T-helper 2 cell treated with Interferon-gamma antibody and Interleukin-4, amounts not matched to agents 5 μg/mL and 100 μg/mL, for 36 hours (primary cell): ENCODE data around the gene ITIH4.

Experiments used
- DNase-seq: peaks from one replicate; pipeline ENCODE4 v3.0.0; 2021; ENCODE audit warnings: low spot score
- H3K27ac Mint-ChIP-seq: one replicate; pipeline ENCODE4 v1.8.0; 2021; ENCODE audit warnings: mild to moderate bottlenecking, mixed read lengths
- H3K27me3 Mint-ChIP-seq: one replicate; pipeline ENCODE4 v1.8.0; 2021; ENCODE audit warnings: low read depth, mixed read lengths
- H3K36me3 Mint-ChIP-seq: one replicate; pipeline ENCODE4 v1.8.0; 2021; ENCODE audit warnings: low read depth, mixed read lengths
- H3K4me1 Mint-ChIP-seq: one replicate; pipeline ENCODE4 v1.8.0; 2021; ENCODE audit warnings: low read depth, mixed read lengths
- H3K4me3 Mint-ChIP-seq: one replicate; pipeline ENCODE4 v1.8.0; 2022; ENCODE audit warnings: mild to moderate bottlenecking, moderate library complexity, mixed read lengths
- H3K9me3 Mint-ChIP-seq: one replicate; pipeline ENCODE4 v1.8.0; 2021; ENCODE audit warnings: mixed read lengths

The ITIH4 gene

GRCh38 chr3:52859686-52860423 is 29.4 kb upstream of the ITIH4 start:
- Mint-ChIP-seq H3K36me3 (peaks cover 11% of the 10 kb centered on the region), H3K9me3 (no peaks in the 10 kb centered on the region), H3K4me1 (no peaks in the 10 kb centered on the region), H3K4me3 (no peak overlapping the region), H3K27me3 (no peaks in the 10 kb centered on the region), H3K27ac (no peak overlapping the region)
- DNase-seq: no peak

- H3K36me3 Mint-ChIP-seq: peaks cover 4% of the 10 kb centered on the region
- no peak overlapping the region for H3K4me3 Mint-ChIP-seq
- no peaks in the 10 kb centered on the region for H3K4me1 Mint-ChIP-seq
- H3K9me3 Mint-ChIP-seq: no peaks in the 10 kb centered on the region
- H3K27ac Mint-ChIP-seq: no peak overlapping the region
- DNase-seq: no peak
- no peaks in the 10 kb centered on the region for H3K27me3 Mint-ChIP-seq
Measured at GRCh38 chr3:52857864-52858263, 27.4 kb upstream of the ITIH4 start.

GRCh38 chr3:52857133-52857532 is 26.7 kb upstream of the ITIH4 start:
- no peaks in the 10 kb centered on the region for H3K36me3 Mint-ChIP-seq

GRCh38 chr3:52856666-52857065 is 26.2 kb upstream of the ITIH4 start:
- no peak overlapping the region for H3K4me3 Mint-ChIP-seq
- H3K9me3 Mint-ChIP-seq: no peaks in the 10 kb centered on the region
- H3K27ac Mint-ChIP-seq: no peak overlapping the region
- DNase-seq: no peak
- H3K36me3 Mint-ChIP-seq: no peaks in the 10 kb centered on the region
- H3K4me1 Mint-ChIP-seq: no peaks in the 10 kb centered on the region
- H3K27me3 Mint-ChIP-seq: no peaks in the 10 kb centered on the region

More at GRCh38 chr3:52857133-52857532, 26.7 kb upstream of the ITIH4 start:
- no peak overlapping the region for H3K27ac Mint-ChIP-seq
- no peaks in the 10 kb centered on the region for H3K9me3 Mint-ChIP-seq
- H3K4me1 Mint-ChIP-seq: no peaks in the 10 kb centered on the region
- no peak for DNase-seq
- H3K27me3 Mint-ChIP-seq: no peaks in the 10 kb centered on the region
- no peak overlapping the region for H3K4me3 Mint-ChIP-seq

- Mint-ChIP-seq H3K27me3 (no peaks in the 10 kb centered on the region), H3K27ac (no peak overlapping the region), H3K36me3 (no peaks in the 10 kb centered on the region), H3K4me1 (no peaks in the 10 kb centered on the region), H3K4me3 (no peak overlapping the region), H3K9me3 (no peaks in the 10 kb centered on the region)
- no peak for DNase-seq
Measured at GRCh38 chr3:52854013-52854412, 23.5 kb upstream of the ITIH4 start.

GRCh38 chr3:52852419-52852818 is 21.9 kb upstream of the ITIH4 start:
- Mint-ChIP-seq H3K36me3 (peaks cover 2% of the 10 kb centered on the region), H3K4me3 (no peak overlapping the region), H3K27me3 (no peaks in the 10 kb centered on the region), H3K9me3 (no peaks in the 10 kb centered on the region), H3K27ac (no peak overlapping the region), H3K4me1 (no peaks in the 10 kb centered on the region)
- DNase-seq: no peak

GRCh38 chr3:52851348-52851747 is 20.9 kb upstream of the ITIH4 start:
- H3K27me3 Mint-ChIP-seq: no peaks in the 10 kb centered on the region
- no peak overlapping the region for H3K27ac Mint-ChIP-seq
- peaks cover 2% of the 10 kb centered on the region for H3K36me3 Mint-ChIP-seq
- no peak overlapping the region for H3K4me3 Mint-ChIP-seq
- no peak for DNase-seq
- H3K9me3 Mint-ChIP-seq: no peaks in the 10 kb centered on the region
- peaks cover 4% of the 10 kb centered on the region for H3K4me1 Mint-ChIP-seq

GRCh38 chr3:52849656-52850055 is 19.2 kb upstream of the ITIH4 start:
- H3K4me1 Mint-ChIP-seq: peaks cover 4% of the 10 kb centered on the region
- no peaks in the 10 kb centered on the region for H3K27me3 Mint-ChIP-seq
- H3K9me3 Mint-ChIP-seq: no peaks in the 10 kb centered on the region
- DNase-seq: no peak
- no peak overlapping the region for H3K4me3 Mint-ChIP-seq
- no peak overlapping the region for H3K27ac Mint-ChIP-seq
- peaks cover 2% of the 10 kb centered on the region for H3K36me3 Mint-ChIP-seq

- Mint-ChIP-seq H3K9me3 (no peaks in the 10 kb centered on the region), H3K36me3 (peaks cover 2% of the 10 kb centered on the region), H3K4me1 (peaks cover 4% of the 10 kb centered on the region), H3K27ac (no peak overlapping the region), H3K27me3 (no peaks in the 10 kb centered on the region), H3K4me3 (no peak overlapping the region)
- no peak for DNase-seq
Measured at GRCh38 chr3:52848617-52849016, 18.1 kb upstream of the ITIH4 start.

- H3K9me3 Mint-ChIP-seq: no peaks in the 10 kb centered on the region
- no peak overlapping the region for H3K27ac Mint-ChIP-seq
- DNase-seq: no peak
- H3K36me3 Mint-ChIP-seq: peaks cover 2% of the 10 kb centered on the region
- no peak overlapping the region for H3K4me3 Mint-ChIP-seq
- peaks cover 4% of the 10 kb centered on the region for H3K4me1 Mint-ChIP-seq
- no peaks in the 10 kb centered on the region for H3K27me3 Mint-ChIP-seq
Measured at GRCh38 chr3:52847726-52848125, 17.3 kb upstream of the ITIH4 start.

GRCh38 chr3:52847241-52847640 is 16.8 kb upstream of the ITIH4 start:
- no peak for DNase-seq
- Mint-ChIP-seq H3K4me1 (peaks cover 4% of the 10 kb centered on the region), H3K27me3 (no peaks in the 10 kb centered on the region), H3K9me3 (no peaks in the 10 kb centered on the region), H3K36me3 (peaks cover 2% of the 10 kb centered on the region), H3K27ac (no peak overlapping the region), H3K4me3 (no peak overlapping the region)

- H3K27me3 Mint-ChIP-seq: no peaks in the 10 kb centered on the region
- peaks cover 4% of the 10 kb centered on the region for H3K36me3 Mint-ChIP-seq
- peaks cover 4% of the 10 kb centered on the region for H3K4me1 Mint-ChIP-seq
- no peak for DNase-seq
- H3K9me3 Mint-ChIP-seq: no peaks in the 10 kb centered on the region
- no peak overlapping the region for H3K4me3 Mint-ChIP-seq
- no peak overlapping the region for H3K27ac Mint-ChIP-seq
Measured at GRCh38 chr3:52846432-52846965, 16.0 kb upstream of the ITIH4 start.

GRCh38 chr3:52845691-52846431 is 15.4 kb upstream of the ITIH4 start:
- Mint-ChIP-seq H3K27me3 (no peaks in the 10 kb centered on the region), H3K4me3 (no peak overlapping the region), H3K4me1 (peaks cover 4% of the 10 kb centered on the region), H3K27ac (no peak overlapping the region), H3K9me3 (no peaks in the 10 kb centered on the region), H3K36me3 (peaks cover 4% of the 10 kb centered on the region)
- DNase-seq: no peak

GRCh38 chr3:52845157-52845556 is 14.7 kb upstream of the ITIH4 start:
- Mint-ChIP-seq H3K27me3 (no peaks in the 10 kb centered on the region), H3K36me3 (peaks cover 4% of the 10 kb centered on the region), H3K27ac (no peak overlapping the region), H3K4me1 (peaks cover 4% of the 10 kb centered on the region), H3K9me3 (no peaks in the 10 kb centered on the region), H3K4me3 (no peak overlapping the region)
- no peak for DNase-seq
